GM23338 (cell line): Measurements from ENCODE around the gene STMN3. TPM values are rescaled to one million over a fixed set of nuclear protein-coding genes. Genes with fewer than 3 reads are reported as not detected.

Experiments used
- ATAC-seq: fragments of 200-7000 bp; cut with Tn5 transposase; 3 replicates; pipeline ENCODE4 v1.9.1; 2020
- DNase-seq: peaks from one replicate; pipeline ENCODE4 v3.0.0-alpha.2; 2015; ENCODE audit warnings: low spot score
- H2AFZ ChIP-seq: fragments of 200-600 bp; sonication (generic); 2 replicates; pipeline ENCODE4 v1.8.0; 2016; ENCODE audit warnings: antibody characterized with exemption, mild to moderate bottlenecking, moderate library complexity
- H3F3A ChIP-seq: fragments of 200-600 bp; sonication (generic); replicated peaks from 2 replicates; pipeline ENCODE4 v1.8.0; 2017; ENCODE audit warnings: antibody characterized with exemption, mixed run types, low read depth
- H3K27ac ChIP-seq: fragments of 200-600 bp; sonication (generic); 2 replicates; pipeline ENCODE4 v1.6.1; 2016; ENCODE audit warnings: low read depth
- H3K27me3 ChIP-seq: fragments of 200-600 bp; sonication (generic); 2 replicates; pipeline ENCODE4 v1.8.0; 2016; ENCODE audit warnings: mild to moderate bottlenecking, mixed run types, moderate library complexity; ENCODE audit not compliant: insufficient read depth
- H3K36me3 ChIP-seq: fragments of 200-600 bp; sonication (generic); 2 replicates; pipeline ENCODE4 v1.8.0; 2016; ENCODE audit warnings: mild to moderate bottlenecking; ENCODE audit not compliant: insufficient read depth
- H3K4me1 ChIP-seq: fragments of 200-600 bp; sonication (generic); 2 replicates; pipeline ENCODE4 v1.8.0; 2016; ENCODE audit warnings: mild to moderate bottlenecking, moderate library complexity; ENCODE audit not compliant: insufficient read depth
- H3K4me2 ChIP-seq: fragments of 200-600 bp; sonication (generic); 2 replicates; pipeline ENCODE4 v1.7.1; 2017; ENCODE audit warnings: mixed run types
- H3K4me3 ChIP-seq: fragments of 200-600 bp; sonication (generic); 2 replicates; pipeline ENCODE4 v1.6.1; 2016; ENCODE audit warnings: mixed run types
- H3K79me2 ChIP-seq: fragments of 200-600 bp; sonication (generic); replicated peaks from 2 replicates; pipeline ENCODE4 v1.8.0; 2017; ENCODE audit warnings: mild to moderate bottlenecking; ENCODE audit not compliant: insufficient read depth
- H3K9me2 ChIP-seq: fragments of 200-600 bp; sonication (generic); 2 replicates; pipeline ENCODE4 v1.8.0; 2017; ENCODE audit not compliant: insufficient read depth
- H4K20me1 ChIP-seq: fragments of 200-600 bp; sonication (generic); replicated peaks from 2 replicates; pipeline ENCODE4 v1.8.0; 2017; ENCODE audit warnings: mild to moderate bottlenecking; ENCODE audit not compliant: insufficient read depth
- H3K27ac Mint-ChIP-seq: 2 replicates; pipeline ENCODE4 v1.8.0; 2020; ENCODE audit warnings: inconsistent platforms, mild to moderate bottlenecking, moderate library complexity, mixed read lengths
- H3K27me3 Mint-ChIP-seq: 3 replicates; pipeline ENCODE4 v1.8.0; 2022; ENCODE audit warnings: low read depth, mild to moderate bottlenecking, moderate library complexity, mixed read lengths, inconsistent platforms; ENCODE audit not compliant: insufficient read depth, poor library complexity
- H3K36me3 Mint-ChIP-seq: 3 replicates; pipeline ENCODE4 v1.8.0; 2021; ENCODE audit warnings: low read depth, mild to moderate bottlenecking, inconsistent platforms, moderate library complexity, mixed read lengths
- H3K4me1 Mint-ChIP-seq: 3 replicates; pipeline ENCODE4 v1.8.0; 2020; ENCODE audit warnings: mild to moderate bottlenecking, inconsistent platforms, mixed read lengths
- H3K4me3 Mint-ChIP-seq: 3 replicates; pipeline ENCODE4 v1.8.0; 2021; ENCODE audit warnings: moderate library complexity, mild to moderate bottlenecking, inconsistent platforms, mixed read lengths
- H3K9me3 Mint-ChIP-seq: 3 replicates; pipeline ENCODE4 v1.8.0; 2020; ENCODE audit warnings: moderate library complexity, mild to moderate bottlenecking, inconsistent platforms, mixed read lengths
- CREB1 ChIP-seq: fragments of 250-450 bp; sonication (Bioruptor Pico); IDR thresholded peaks from 2 replicates; pipeline ENCODE4 v1.5.0; 2020; ENCODE audit warnings: low read depth, mild to moderate bottlenecking, moderate library complexity
- EZH2 ChIP-seq: fragments of 200-600 bp; sonication (generic); IDR thresholded peaks from one replicate; pipeline ENCODE4 v1.8.0; 2017; ENCODE audit warnings: antibody characterized with exemption, mild to moderate bottlenecking, low read depth; ENCODE audit not compliant: unreplicated experiment
- EZH2phosphoT487 ChIP-seq: fragments of 200-600 bp; sonication (generic); IDR thresholded peaks from one replicate; pipeline ENCODE4 v1.8.1; 2018; ENCODE audit warnings: antibody characterized with exemption; ENCODE audit not compliant: unreplicated experiment
- POLR2AphosphoS5 ChIP-seq: IDR thresholded peaks from 2 replicates; pipeline ENCODE4 v1.6.1; 2016; ENCODE audit warnings: antibody characterized with exemption, low read depth
- STAT1 ChIP-seq: IDR thresholded peaks from one replicate; pipeline ENCODE4 v1.6.1; 2016; ENCODE audit warnings: antibody characterized with exemption; ENCODE audit not compliant: unreplicated experiment
- ZNF114 ChIP-seq: fragments of 250-450 bp; sonication (Bioruptor Pico); IDR thresholded peaks from 2 replicates; pipeline ENCODE4 v1.5.0; 2020; ENCODE audit warnings: mild to moderate bottlenecking, moderate library complexity
- ZNF331 ChIP-seq: fragments of 250-450 bp; sonication (Bioruptor Pico); IDR thresholded peaks from 2 replicates; pipeline ENCODE4 v1.5.0; 2020; ENCODE audit warnings: low read depth, mild to moderate bottlenecking, moderate library complexity
- polyA plus RNA-seq: library from polyadenylated mRNA; unstranded; fragments of >200 nt; fragmentation: Nextera tagmentation; extraction: Ambion mirVana; gene quantifications from 2 replicates; pipeline ENCODE4 v1.2.1, GENCODE V29; 2016
- total RNA-seq: library from RNA; depleted of rRNA; stranded (reverse); fragments of >200 nt; shearing (Covaris generic); gene quantifications from 2 replicates; pipeline ENCODE4 v1.2.3, GENCODE V29; 2014
- TF ChIP-seq, protein P1 (sequence below): fragments of 250-450 bp; sonication (Bioruptor Pico); IDR thresholded peaks from 2 replicates; pipeline ENCODE4 v1.5.0; 2020; ENCODE audit warnings: mild to moderate bottlenecking, moderate library complexity
- TF ChIP-seq, protein P2 (sequence below): IDR thresholded peaks from 2 replicates; pipeline ENCODE4 v1.6.1; 2016; ENCODE audit warnings: antibody characterized with exemption

STMN3 gene
- total and polyA plus RNA-seq, 2 experiments from 2014 or later: 28.6 to 61.3 TPM

DNA sequence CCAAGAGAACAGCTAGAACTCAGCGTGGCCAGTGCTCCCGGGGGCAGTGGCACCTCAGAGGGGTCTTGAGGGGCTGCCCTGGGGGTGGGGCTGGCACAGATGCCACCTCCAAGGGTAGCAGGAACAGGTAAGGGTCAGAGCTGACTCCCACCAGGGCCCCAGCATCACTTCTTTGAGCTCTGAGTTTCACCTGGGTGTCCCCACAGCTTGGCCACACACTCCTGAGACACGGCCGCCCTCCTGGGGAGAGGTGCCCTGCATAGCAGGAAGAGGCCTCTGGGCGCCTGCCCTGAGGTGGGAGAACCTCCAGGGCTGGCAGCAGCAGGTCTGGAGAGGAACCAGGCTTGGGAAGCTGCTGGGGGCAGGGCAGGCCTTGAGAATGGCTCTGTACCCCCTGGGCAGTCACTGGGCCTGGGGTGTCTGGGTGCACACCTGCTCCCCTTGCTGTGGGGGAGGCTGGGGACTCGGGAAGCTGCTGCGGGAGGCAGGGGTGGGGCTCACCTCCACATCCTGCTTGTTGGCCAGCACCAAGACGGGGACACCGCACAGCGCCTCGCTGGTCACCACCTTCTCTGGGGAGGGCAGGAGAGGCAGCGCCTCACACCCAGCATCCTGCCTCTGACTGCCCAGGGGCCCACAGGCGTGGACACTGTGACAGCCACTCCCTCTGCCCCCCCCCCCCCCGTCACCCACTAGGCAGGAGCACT is 48.3 kb upstream of the STMN3 start (continued):
- TF ChIP-seq, protein P1, sequence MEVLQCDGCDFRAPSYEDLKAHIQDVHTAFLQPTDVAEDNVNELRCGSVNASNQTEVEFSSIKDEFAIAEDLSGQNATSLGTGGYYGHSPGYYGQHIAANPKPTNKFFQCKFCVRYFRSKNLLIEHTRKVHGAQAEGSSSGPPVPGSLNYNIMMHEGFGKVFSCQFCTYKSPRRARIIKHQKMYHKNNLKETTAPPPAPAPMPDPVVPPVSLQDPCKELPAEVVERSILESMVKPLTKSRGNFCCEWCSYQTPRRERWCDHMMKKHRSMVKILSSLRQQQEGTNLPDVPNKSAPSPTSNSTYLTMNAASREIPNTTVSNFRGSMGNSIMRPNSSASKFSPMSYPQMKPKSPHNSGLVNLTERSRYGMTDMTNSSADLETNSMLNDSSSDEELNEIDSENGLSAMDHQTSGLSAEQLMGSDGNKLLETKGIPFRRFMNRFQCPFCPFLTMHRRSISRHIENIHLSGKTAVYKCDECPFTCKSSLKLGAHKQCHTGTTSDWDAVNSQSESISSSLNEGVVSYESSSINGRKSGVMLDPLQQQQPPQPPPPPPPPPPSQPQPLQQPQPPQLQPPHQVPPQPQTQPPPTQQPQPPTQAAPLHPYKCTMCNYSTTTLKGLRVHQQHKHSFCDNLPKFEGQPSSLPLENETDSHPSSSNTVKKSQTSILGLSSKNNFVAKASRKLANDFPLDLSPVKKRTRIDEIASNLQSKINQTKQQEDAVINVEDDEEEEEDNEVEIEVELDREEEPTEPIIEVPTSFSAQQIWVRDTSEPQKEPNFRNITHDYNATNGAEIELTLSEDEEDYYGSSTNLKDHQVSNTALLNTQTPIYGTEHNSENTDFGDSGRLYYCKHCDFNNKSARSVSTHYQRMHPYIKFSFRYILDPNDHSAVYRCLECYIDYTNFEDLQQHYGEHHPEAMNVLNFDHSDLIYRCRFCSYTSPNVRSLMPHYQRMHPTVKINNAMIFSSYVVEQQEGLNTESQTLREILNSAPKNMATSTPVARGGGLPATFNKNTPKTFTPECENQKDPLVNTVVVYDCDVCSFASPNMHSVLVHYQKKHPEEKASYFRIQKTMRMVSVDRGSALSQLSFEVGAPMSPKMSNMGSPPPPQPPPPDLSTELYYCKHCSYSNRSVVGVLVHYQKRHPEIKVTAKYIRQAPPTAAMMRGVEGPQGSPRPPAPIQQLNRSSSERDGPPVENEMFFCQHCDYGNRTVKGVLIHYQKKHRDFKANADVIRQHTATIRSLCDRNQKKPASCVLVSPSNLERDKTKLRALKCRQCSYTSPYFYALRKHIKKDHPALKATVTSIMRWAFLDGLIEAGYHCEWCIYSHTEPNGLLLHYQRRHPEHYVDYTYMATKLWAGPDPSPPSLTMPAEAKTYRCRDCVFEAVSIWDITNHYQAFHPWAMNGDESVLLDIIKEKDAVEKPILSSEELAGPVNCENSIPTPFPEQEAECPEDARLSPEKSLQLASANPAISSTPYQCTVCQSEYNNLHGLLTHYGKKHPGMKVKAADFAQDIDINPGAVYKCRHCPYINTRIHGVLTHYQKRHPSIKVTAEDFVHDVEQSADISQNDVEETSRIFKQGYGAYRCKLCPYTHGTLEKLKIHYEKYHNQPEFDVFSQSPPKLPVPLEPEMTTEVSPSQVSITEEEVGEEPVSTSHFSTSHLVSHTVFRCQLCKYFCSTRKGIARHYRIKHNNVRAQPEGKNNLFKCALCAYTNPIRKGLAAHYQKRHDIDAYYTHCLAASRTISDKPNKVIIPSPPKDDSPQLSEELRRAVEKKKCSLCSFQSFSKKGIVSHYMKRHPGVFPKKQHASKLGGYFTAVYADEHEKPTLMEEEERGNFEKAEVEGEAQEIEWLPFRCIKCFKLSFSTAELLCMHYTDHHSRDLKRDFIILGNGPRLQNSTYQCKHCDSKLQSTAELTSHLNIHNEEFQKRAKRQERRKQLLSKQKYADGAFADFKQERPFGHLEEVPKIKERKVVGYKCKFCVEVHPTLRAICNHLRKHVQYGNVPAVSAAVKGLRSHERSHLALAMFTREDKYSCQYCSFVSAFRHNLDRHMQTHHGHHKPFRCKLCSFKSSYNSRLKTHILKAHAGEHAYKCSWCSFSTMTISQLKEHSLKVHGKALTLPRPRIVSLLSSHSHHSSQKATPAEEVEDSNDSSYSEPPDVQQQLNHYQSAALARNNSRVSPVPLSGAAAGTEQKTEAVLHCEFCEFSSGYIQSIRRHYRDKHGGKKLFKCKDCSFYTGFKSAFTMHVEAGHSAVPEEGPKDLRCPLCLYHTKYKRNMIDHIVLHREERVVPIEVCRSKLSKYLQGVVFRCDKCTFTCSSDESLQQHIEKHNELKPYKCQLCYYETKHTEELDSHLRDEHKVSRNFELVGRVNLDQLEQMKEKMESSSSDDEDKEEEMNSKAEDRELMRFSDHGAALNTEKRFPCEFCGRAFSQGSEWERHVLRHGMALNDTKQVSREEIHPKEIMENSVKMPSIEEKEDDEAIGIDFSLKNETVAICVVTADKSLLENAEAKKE: no peak
- no peak for TF ChIP-seq ZNF331 (CRISPR knock-in tag)
- TF ChIP-seq POLR2AphosphoS5: no peak
- TF ChIP-seq EZH2: no peak
- TF ChIP-seq STAT1: no peak

DNA sequence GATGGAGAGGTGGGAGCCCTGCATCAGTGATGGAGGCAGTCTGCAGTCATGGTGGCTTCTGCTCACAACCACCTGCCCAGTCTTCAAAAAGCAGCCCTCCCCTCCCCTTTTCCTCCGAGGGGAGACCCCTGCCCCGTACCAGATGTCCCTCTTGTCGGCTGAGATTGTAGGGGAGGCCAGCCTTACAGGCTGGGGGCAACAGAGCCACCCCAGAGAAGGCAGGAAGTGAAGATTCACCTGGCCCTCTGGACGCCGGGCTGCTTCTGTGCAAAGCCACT is 47.8 kb upstream of the STMN3 start:
- H3K27ac Mint-ChIP-seq: no peak overlapping the region
- peaks cover 16% of the 10 kb centered on the region for H3K27me3 Mint-ChIP-seq
- TF ChIP-seq CREB1 (CRISPR knock-in tag) (no peak), EZH2phosphoT487 (no peak), POLR2AphosphoS5 (no peak), ZNF114 (no peak)
- TF ChIP-seq, protein P2, sequence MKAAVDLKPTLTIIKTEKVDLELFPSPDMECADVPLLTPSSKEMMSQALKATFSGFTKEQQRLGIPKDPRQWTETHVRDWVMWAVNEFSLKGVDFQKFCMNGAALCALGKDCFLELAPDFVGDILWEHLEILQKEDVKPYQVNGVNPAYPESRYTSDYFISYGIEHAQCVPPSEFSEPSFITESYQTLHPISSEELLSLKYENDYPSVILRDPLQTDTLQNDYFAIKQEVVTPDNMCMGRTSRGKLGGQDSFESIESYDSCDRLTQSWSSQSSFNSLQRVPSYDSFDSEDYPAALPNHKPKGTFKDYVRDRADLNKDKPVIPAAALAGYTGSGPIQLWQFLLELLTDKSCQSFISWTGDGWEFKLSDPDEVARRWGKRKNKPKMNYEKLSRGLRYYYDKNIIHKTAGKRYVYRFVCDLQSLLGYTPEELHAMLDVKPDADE: no peak
- TF ChIP-seq, protein P1: no peak

More for the DNA sequence above, 47.8 kb upstream of the STMN3 start:
- Mint-ChIP-seq H3K9me3 (no peaks in the 10 kb centered on the region), H3K4me1 (peaks cover 3% of the 10 kb centered on the region; the same call in 2 of the 3 replicates), H3K36me3 (peaks cover 10% of the 10 kb centered on the region), H3K4me3 (no peak overlapping the region)
- Histone ChIP-seq H3K27ac (no peak overlapping the region), H2AFZ (no peak overlapping the region), H3K27me3 (no peaks in the 10 kb centered on the region), H3K4me2 (no peak overlapping the region), H3F3A (peaks cover 4% of the 10 kb centered on the region; the same call in 1 of the 2 replicates), H3K9me2 (no peaks in the 10 kb centered on the region), H3K79me2 (no peaks in the 10 kb centered on the region), H3K36me3 (no peaks in the 10 kb centered on the region), H3K4me3 (no peak overlapping the region), H4K20me1 (peaks cover 4% of the 10 kb centered on the region; the same call in 1 of the 2 replicates), H3K4me1 (no peaks in the 10 kb centered on the region)
- DNase-seq (no peak), ATAC-seq (no peak)
